Central memory CD8-positive, alpha-beta T cell (primary cell): ENCODE data around the gene CLSTN2.

Experiments used
- ATAC-seq: fragments of 150-1000 bp; cut with Tn5 transposase; replicated peaks from 2 replicates; pipeline ENCODE4 v1.10.0; 2022; ENCODE audit warnings: mild to moderate bottlenecking, moderate FRiP score, moderate number of reproducible peaks; ENCODE audit not compliant: poor library complexity, severe bottlenecking; ENCODE audit errors: extremely low read depth
- DNase-seq, 2 donors: peaks; one replicate each; pipeline ENCODE4 v3.0.0; 2021; ENCODE audit warnings: low spot score in 2 of 2
- H3K27ac Mint-ChIP-seq: one replicate; pipeline ENCODE4 v1.8.0; 2022; ENCODE audit warnings: low read depth, mild to moderate bottlenecking, moderate library complexity, mixed read lengths
- H3K27me3 Mint-ChIP-seq: one replicate; pipeline ENCODE4 v1.8.0; 2022; ENCODE audit warnings: mixed read lengths
- H3K36me3 Mint-ChIP-seq: one replicate; pipeline ENCODE4 v1.8.0; 2022; ENCODE audit warnings: mild to moderate bottlenecking, moderate library complexity, mixed read lengths; ENCODE audit not compliant: insufficient read depth
- H3K4me1 Mint-ChIP-seq: one replicate; pipeline ENCODE4 v1.8.0; 2022; ENCODE audit warnings: mixed read lengths
- H3K4me3 Mint-ChIP-seq: one replicate; pipeline ENCODE4 v1.8.0; 2022; ENCODE audit warnings: mild to moderate bottlenecking, moderate library complexity, mixed read lengths
- H3K9me3 Mint-ChIP-seq: one replicate; pipeline ENCODE4 v1.8.0; 2022; ENCODE audit warnings: mixed read lengths

The CLSTN2 gene

DNA sequence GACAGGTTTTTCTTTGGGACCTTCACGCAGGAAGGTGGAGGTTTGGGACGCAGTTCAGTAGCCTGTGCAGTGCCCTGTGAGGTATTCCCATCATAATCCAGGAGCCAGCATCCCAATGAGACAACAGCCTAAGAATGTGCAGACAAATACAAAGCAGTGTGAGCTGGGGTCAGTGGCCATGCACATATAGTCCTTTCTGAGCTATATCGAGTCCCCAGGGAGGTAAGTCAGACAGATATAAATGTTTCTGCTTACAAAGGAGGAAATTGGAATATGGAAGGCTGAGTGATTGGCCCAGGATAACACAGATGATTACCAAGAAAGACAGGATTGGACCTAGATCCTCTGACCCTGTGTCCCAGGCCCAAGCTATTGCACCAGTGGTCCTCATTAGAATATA is 526.3 kb downstream of the CLSTN2 start:
- Mint-ChIP-seq H3K4me1 (peaks cover 12% of the 10 kb centered on the region), H3K27ac (no peak overlapping the region), H3K36me3 (no peaks in the 10 kb centered on the region), H3K27me3 (no peaks in the 10 kb centered on the region), H3K4me3 (no peak overlapping the region), H3K9me3 (no peaks in the 10 kb centered on the region)
- DNase-seq (no peak), ATAC-seq (no peak)

DNA sequence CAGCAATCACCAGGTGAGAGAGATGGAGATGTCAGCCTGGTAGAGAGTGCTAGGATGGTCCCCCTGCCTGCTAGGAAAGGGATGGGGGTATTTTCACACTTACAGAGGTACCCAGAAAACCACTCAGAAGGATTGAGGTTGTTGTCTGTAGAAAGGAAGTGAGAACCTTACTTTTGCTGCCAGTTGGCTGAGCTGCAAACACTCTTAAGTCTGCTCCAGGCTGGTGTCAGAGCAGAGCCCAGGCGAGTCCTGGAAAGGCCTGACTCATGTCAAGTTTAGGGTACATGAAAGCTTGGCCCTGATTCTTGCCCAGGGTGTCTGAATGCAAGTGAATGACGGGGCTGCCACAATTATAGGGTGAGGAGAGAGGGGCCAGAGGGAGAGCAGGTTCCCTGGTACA is 528.4 kb downstream of the CLSTN2 start:
- DNase-seq (no peak), ATAC-seq (no peak)
- no peaks in the 10 kb centered on the region for H3K9me3 Mint-ChIP-seq
- no peak overlapping the region for H3K4me3 Mint-ChIP-seq
- no peaks in the 10 kb centered on the region for H3K27me3 Mint-ChIP-seq
- H3K4me1 Mint-ChIP-seq, result peaks cover 12% of the 10 kb centered on the region
- no peaks in the 10 kb centered on the region for H3K36me3 Mint-ChIP-seq
- peak overlapping the region; percentile 45 for H3K27ac Mint-ChIP-seq

DNA sequence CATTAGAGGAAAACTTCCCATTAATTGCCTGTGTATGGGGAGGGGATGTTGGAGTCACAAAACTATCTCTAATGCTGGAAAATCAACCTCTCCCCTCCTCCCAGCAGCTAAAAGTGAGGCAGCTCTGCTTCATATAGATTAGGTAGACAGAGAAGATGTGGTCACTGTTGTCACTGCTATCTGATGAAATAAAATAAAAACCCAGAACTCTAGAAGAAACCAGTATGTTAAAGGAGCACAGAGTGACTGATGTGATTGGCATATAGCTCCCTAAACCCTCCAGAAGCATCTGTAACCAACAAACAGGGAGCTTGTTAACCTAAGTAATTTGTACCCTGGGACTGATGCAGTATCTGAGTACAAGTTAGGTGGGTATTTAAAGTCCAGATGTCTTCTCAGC is 531.0 kb downstream of the CLSTN2 start:
- Mint-ChIP-seq H3K36me3 (no peaks in the 10 kb centered on the region), H3K4me1 (peaks cover 12% of the 10 kb centered on the region), H3K27ac (no peak overlapping the region), H3K4me3 (no peak overlapping the region), H3K9me3 (no peaks in the 10 kb centered on the region), H3K27me3 (no peaks in the 10 kb centered on the region)
- DNase-seq, result no peak
- ATAC-seq, result no peak

DNA sequence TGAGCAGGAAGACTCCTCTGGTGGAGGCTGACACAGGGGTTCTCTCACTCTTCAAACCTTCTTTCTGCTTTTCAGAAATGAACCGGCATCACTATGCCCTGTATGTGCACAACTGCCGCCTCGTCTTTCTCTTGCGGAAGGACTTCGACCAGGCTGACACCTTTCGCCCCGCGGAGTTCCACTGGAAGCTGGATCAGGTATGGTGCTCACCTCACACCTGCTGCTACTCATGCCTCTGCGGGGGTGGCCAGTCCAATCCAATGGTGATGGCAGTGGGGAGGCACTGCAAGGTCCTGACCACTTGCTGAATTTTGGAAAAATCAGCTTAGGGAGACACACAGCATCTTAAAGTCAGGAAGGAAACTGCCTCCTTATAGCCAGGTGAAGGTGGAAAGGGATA is 531.5 kb downstream of the CLSTN2 start:
- no peaks in the 10 kb centered on the region for H3K9me3 Mint-ChIP-seq
- peaks cover 12% of the 10 kb centered on the region for H3K4me1 Mint-ChIP-seq
- no peaks in the 10 kb centered on the region for H3K27me3 Mint-ChIP-seq
- no peak overlapping the region for H3K27ac Mint-ChIP-seq
- ATAC-seq (no peak), DNase-seq (no peak)
- no peak overlapping the region for H3K4me3 Mint-ChIP-seq
- no peaks in the 10 kb centered on the region for H3K36me3 Mint-ChIP-seq

DNA sequence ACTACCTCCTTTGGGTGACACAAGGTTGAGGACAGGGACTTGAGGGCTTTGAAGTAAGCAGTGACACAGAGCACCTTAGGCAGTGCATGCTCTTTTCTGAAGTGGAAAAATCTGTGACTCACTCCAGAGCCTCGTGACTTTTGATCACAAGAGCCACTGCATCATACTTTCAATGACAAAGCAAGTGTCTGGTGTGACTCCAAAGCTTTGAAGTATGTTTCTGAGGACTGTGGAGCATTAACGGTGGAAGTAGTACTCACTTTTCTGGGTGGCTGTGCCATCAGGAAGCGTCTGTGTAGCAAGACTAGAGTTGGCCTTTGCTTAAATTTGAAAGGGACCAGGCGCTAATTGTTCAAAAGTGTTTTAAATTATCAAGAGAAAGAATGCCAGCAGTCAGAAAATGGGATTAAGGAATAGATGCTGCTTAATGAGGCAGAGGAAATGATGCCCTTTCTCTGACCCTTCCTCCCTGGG is 532.2 kb downstream of the CLSTN2 start:
- no peak overlapping the region for H3K4me3 Mint-ChIP-seq
- H3K4me1 Mint-ChIP-seq, result peaks cover 12% of the 10 kb centered on the region
- DNase-seq (no peak), ATAC-seq (no peak)
- no peaks in the 10 kb centered on the region for H3K27me3 Mint-ChIP-seq
- no peaks in the 10 kb centered on the region for H3K36me3 Mint-ChIP-seq
- no peak overlapping the region for H3K27ac Mint-ChIP-seq
- no peaks in the 10 kb centered on the region for H3K9me3 Mint-ChIP-seq

DNA sequence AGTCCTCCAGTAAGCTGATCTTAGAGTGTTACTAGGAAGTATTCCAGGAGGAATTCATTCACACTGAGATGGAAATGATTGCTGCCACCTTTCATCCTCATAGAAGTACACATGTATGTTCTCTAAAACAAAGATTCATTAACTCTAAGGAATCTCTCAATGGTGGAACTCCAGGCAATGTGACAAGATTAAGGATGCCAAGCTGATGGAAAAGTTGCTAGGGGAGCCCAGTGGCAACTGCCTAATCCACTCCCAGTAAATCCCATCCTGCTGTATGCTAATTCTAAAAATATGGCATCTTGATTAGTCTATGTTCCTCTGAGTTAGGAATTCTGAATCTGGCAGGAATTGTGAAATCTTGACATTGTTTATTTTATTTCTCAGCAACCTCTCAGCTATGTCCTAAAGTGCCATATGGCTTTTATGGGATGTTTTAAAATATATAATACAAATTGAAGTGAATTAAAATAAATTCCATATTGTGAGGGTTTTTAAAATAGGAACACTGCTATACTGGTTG is 532.9 kb downstream of the CLSTN2 start:
- Mint-ChIP-seq H3K9me3 (no peaks in the 10 kb centered on the region), H3K36me3 (no peaks in the 10 kb centered on the region), H3K4me1 (peaks cover 9% of the 10 kb centered on the region), H3K27ac (no peak overlapping the region), H3K4me3 (no peak overlapping the region), H3K27me3 (no peaks in the 10 kb centered on the region)
- DNase-seq (no peak), ATAC-seq (no peak)

DNA sequence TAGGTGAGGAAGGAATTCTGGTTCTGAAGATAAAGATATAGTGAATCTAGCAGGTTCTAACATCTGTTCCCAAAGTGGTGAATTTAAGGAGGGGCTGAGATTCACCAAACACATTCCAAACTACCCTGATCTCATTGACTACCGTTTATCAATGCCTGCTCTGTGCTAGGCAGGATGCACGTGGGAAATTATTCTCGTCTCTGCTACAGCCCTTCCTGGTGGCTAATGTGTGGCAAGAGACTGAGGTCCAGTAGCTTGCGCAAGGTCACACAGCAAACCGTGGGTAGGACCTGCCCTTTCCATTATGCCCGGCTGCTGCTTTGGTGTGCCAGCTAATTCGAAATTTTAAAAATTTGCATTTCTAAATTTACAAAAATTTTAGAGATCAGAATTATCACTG is 533.4 kb downstream of the CLSTN2 start:
- Mint-ChIP-seq H3K27me3 (no peaks in the 10 kb centered on the region), H3K4me1 (peaks cover 3% of the 10 kb centered on the region), H3K4me3 (no peak overlapping the region), H3K9me3 (no peaks in the 10 kb centered on the region), H3K27ac (no peak overlapping the region), H3K36me3 (no peaks in the 10 kb centered on the region)
- DNase-seq, result no peak
- ATAC-seq, result no peak

DNA sequence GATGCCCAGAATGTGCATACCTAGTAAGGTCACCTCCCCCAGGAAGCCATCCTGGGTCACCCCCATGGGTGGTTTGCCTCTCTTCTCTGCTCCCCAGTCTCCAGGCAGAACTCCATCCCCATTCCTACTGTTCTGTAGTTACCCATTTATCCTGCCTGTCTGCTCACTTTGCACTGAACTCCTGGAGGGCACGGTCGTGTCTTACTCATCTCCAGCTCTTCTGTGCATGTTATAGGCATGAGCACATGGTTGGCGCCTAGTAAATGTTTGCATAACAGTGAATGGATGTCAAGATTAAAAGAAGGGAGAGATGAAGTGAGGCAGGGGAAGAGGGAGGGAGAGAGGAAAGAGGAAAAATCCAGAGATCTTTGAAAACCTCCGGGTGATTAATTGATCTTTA is 534.5 kb downstream of the CLSTN2 start:
- Mint-ChIP-seq H3K27ac (no peak overlapping the region), H3K4me1 (no peaks in the 10 kb centered on the region), H3K9me3 (no peaks in the 10 kb centered on the region), H3K36me3 (no peaks in the 10 kb centered on the region), H3K4me3 (no peak overlapping the region), H3K27me3 (no peaks in the 10 kb centered on the region)
- no peak for DNase-seq
- ATAC-seq, result no peak

DNA sequence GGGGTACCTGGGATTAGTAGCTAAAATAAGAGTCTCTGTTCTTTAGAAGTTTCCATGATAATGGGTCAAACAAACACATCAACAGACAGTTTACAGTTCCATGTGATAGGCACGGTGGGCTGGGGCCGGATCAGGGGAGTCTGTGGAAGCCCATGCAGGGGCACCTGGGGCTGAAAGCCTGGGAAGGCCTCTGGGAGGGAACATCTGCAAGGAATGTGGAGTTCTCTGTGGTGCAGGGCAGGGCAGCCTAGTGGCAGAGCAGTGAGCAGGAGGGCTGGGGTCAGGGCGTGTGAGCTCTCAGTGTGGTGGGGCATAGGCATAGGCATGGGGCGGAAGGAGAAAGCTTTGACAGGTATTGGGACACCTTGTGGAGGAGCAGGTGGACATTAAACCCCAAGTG is 535.2 kb downstream of the CLSTN2 start:
- Mint-ChIP-seq H3K4me3 (no peak overlapping the region), H3K27me3 (no peaks in the 10 kb centered on the region), H3K27ac (no peak overlapping the region), H3K36me3 (no peaks in the 10 kb centered on the region), H3K9me3 (no peaks in the 10 kb centered on the region), H3K4me1 (no peaks in the 10 kb centered on the region)
- no peak for ATAC-seq
- DNase-seq, result no peak

DNA sequence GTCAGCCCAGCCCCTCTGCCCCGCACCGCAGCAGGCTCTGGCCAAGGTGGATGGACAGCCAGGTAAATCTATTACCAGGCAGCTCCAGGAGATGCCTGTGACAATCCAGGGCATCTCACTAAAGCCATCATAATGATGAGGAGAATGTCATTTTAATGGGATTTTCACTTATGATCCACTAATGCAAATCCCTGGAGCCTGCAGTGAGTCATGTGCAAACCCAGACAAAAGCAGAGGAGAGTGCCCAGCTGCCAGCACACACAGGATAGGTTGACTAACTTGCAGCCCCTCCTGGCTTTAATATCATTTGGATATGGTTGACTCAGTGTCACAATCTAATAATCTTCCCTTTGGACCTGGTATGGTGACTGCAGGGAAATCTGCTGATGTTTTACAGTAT is 536.0 kb downstream of the CLSTN2 start:
- Mint-ChIP-seq H3K27ac (no peak overlapping the region), H3K4me3 (no peak overlapping the region), H3K4me1 (no peaks in the 10 kb centered on the region), H3K9me3 (no peaks in the 10 kb centered on the region), H3K36me3 (no peaks in the 10 kb centered on the region), H3K27me3 (no peaks in the 10 kb centered on the region)
- ATAC-seq, result no peak
- DNase-seq, result no peak

DNA sequence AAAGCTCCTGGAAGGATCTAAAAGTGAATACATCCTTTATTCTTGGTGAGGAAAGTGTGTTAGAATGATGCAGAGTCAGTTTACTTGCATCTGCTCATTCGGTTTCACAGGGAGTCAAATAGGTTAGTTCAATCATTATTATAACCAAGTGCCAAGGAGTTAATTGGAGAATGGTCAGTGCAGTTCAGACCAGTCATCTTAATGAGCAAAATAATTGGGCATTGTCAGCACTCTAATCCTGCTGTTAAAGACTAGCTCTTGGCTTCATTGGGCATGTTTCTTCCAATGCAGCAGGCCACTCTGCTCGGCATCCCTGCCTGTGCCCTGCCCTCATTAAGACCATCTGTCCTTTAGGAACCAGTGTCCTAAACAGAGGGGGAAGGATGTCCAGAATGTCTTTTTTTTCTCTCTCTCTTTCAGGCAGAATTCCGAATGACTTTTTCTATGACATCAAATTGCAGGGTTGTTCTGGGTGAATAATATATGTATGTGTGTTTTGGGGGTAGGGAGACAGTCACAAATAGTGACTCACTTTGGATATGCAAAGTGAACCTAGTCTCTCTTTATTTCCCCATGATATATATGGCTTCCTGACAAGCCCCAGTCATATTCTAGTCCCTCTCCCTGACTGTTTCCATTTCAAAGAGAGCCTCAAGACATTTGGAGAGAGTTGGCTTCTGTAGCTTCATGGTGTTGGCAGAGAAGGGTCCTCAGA is 537.5 kb downstream of the CLSTN2 start:
- Mint-ChIP-seq H3K36me3 (no peaks in the 10 kb centered on the region), H3K4me3 (no peak overlapping the region), H3K9me3 (no peaks in the 10 kb centered on the region), H3K27me3 (no peaks in the 10 kb centered on the region), H3K27ac (no peak overlapping the region), H3K4me1 (no peaks in the 10 kb centered on the region)
- DNase-seq (no peak), ATAC-seq (no peak)

DNA sequence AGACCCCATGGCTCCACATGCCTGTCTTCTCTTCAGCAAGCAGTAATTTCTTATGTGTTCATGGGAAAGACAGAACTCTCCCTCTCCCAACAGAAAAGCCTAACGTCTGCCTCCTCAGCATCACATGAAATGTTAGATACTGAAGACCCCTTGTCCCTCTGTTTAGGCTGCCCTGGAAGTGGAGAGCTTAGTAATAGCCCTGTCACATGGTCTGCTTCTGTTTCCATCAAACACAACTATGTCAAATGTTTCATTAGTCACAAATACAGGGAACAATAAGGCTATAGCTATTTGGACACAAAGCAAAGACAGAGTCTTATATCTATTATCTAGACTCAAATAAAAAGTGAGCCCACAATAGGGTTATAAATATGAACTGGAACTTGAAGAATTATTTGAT is 552.6 kb downstream of the CLSTN2 start:
- H3K4me1 Mint-ChIP-seq, result no peaks in the 10 kb centered on the region
- no peaks in the 10 kb centered on the region for H3K36me3 Mint-ChIP-seq

DNA sequence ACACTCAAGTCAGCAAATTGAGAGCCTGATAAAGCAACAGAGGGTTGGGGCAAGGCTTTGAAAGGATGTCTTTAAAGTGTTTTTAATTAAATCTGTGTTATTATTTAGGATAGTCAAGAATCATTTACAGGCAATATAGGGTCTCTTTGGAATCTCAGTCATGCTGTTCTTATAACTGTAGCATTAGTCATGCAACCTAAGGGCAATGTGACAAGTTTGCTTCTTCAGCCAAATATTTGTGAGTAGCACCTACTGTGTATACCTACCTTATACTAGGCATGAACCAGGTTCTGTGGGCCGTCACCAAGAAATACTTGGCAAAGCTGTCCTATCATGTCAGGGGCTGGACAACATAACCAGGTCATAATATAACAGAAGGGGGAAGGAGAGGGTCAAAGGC is 558.3 kb downstream of the CLSTN2 start:
- DNase-seq, result no peak
- no peaks in the 10 kb centered on the region for H3K36me3 Mint-ChIP-seq
- peaks cover 12% of the 10 kb centered on the region for H3K27me3 Mint-ChIP-seq
- no peak overlapping the region for H3K4me3 Mint-ChIP-seq
- H3K27ac Mint-ChIP-seq, result no peak overlapping the region
- no peaks in the 10 kb centered on the region for H3K9me3 Mint-ChIP-seq
- ATAC-seq, result no peak
- no peaks in the 10 kb centered on the region for H3K4me1 Mint-ChIP-seq

More for the DNA sequence above, 552.6 kb downstream of the CLSTN2 start:
- Mint-ChIP-seq H3K4me3 (no peak overlapping the region), H3K9me3 (peaks cover 6% of the 10 kb centered on the region), H3K27ac (no peak overlapping the region), H3K27me3 (peaks cover 19% of the 10 kb centered on the region)
- ATAC-seq (no peak), DNase-seq (no peak)
